ENCODE data around the gene HBD. TPM values are rescaled to one million over a fixed set of nuclear protein-coding genes. Genes with fewer than 3 reads are reported as not detected.
"Not testable (repeated sequence)": the region's sequence is repeated elsewhere in the genome, so short reads cannot be mapped to it uniquely, and the experiment has no call there.

Gene HBD
- total and polyA plus RNA-seq, 2 donors (not counting 1 experiment from before 2014, with no cell fraction given) = not detected

GRCh38 chr11:5254023-5254422 lies 19.7 kb upstream of the HBD start:
- H3K27ac ChIP-seq (ENCODE audit: low read length in 2 of 2); CTCF ChIA-PET; H3K27ac Mint-ChIP-seq; H3K27me3 ChIP-seq (replicated peaks in 1 of 4; ENCODE audit: control extremely low read depth in 1 of 4, control insufficient read depth in 3 of 4, insufficient read depth in 4 of 4, low read length in 3 of 4); DNase-seq; H3K4me2 ChIP-seq (replicated peaks; ENCODE audit: low read depth, low read length, poor library complexity, severe bottlenecking); H3K9me3 ChIP-seq (ENCODE audit: control extremely low read depth in 1 of 3, control insufficient read depth in 2 of 3, insufficient read depth in 1 of 3, low read length in 2 of 3); H3K4me3 Mint-ChIP-seq; intact Hi-C loops (cut with micrococcal nuclease); H3K9ac ChIP-seq (ENCODE audit: low read length); H3K4me1 Mint-ChIP-seq; H3K36me3 ChIP-seq (replicated peaks in 1 of 2; ENCODE audit: control extremely low read depth in 1 of 2, control insufficient read depth in 1 of 2, extremely low read depth in 1 of 2, insufficient read depth in 2 of 2, low read length in 1 of 2); H3K79me2 ChIP-seq (ENCODE audit: control insufficient read depth, insufficient read depth, low read length); H3K4me3 ChIP-seq (ENCODE audit: control extremely low read depth in 1 of 5, extremely low read depth in 1 of 5, insufficient read depth in 1 of 5, low read depth in 2 of 5, low read length in 4 of 5); H4K20me1 ChIP-seq (ENCODE audit: control insufficient read depth, insufficient read depth, low read length, poor library complexity, severe bottlenecking); POLR2A ChIA-PET; H2AFZ ChIP-seq (ENCODE audit: insufficient read depth, low read depth, low read length, poor library complexity, severe bottlenecking); H3K9me3 Mint-ChIP-seq (ENCODE audit: insufficient read depth); H3K4me1 ChIP-seq (ENCODE audit: control insufficient read depth in 2 of 2, insufficient read depth in 2 of 2, low read length in 2 of 2); ATAC-seq (ENCODE audit: low read depth): not testable (repeated sequence)
- H3K27me3 Mint-ChIP-seq = peaks cover 18% of the 10 kb centered on the region
- 88% methylated on average over 1 of the region's 2 CpGs for WGBS (ENCODE audit: insufficient coverage)

DNA sequence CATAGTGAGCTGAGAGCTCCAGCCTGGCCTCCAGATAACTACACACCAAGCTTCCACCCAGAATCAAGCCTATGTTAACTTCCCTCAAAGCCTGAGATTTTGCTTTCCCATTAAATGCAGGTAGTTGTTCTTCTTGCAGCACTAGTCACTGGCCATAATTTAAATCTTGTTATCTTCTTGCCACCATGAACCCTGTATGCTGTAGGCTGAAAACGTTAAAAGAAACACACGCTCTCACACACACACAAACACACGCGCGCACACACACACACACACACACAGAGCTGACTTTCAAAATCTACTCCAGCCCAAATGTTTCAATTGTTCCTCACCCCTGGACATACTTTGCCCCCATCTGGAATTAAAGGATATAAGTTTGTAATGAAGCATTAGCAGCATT lies 19.2 kb upstream of the HBD start:
- ATAC-seq (ENCODE audit: low read depth); H4K20me1 ChIP-seq (ENCODE audit: control insufficient read depth, insufficient read depth, low read length, poor library complexity, severe bottlenecking); H3K4me1 ChIP-seq (ENCODE audit: control insufficient read depth in 2 of 2, insufficient read depth in 2 of 2, low read length in 2 of 2); H3K27me3 ChIP-seq (replicated peaks in 1 of 4; ENCODE audit: control extremely low read depth in 1 of 4, control insufficient read depth in 3 of 4, insufficient read depth in 4 of 4, low read length in 3 of 4); H3K79me2 ChIP-seq (ENCODE audit: control insufficient read depth, insufficient read depth, low read length); intact Hi-C loops (cut with micrococcal nuclease); CTCF ChIA-PET; H3K27ac ChIP-seq (ENCODE audit: low read length in 2 of 2); H3K4me1 Mint-ChIP-seq; H3K9ac ChIP-seq (ENCODE audit: low read length); H3K4me3 ChIP-seq (ENCODE audit: control extremely low read depth in 1 of 5, extremely low read depth in 1 of 5, insufficient read depth in 1 of 5, low read depth in 2 of 5, low read length in 4 of 5); H3K4me2 ChIP-seq (replicated peaks; ENCODE audit: low read depth, low read length, poor library complexity, severe bottlenecking); H3K9me3 Mint-ChIP-seq (ENCODE audit: insufficient read depth); H2AFZ ChIP-seq (ENCODE audit: insufficient read depth, low read depth, low read length, poor library complexity, severe bottlenecking); H3K9me3 ChIP-seq (ENCODE audit: control extremely low read depth in 1 of 3, control insufficient read depth in 2 of 3, insufficient read depth in 1 of 3, low read length in 2 of 3); H3K36me3 ChIP-seq (replicated peaks in 1 of 2; ENCODE audit: control extremely low read depth in 1 of 2, control insufficient read depth in 1 of 2, extremely low read depth in 1 of 2, insufficient read depth in 2 of 2, low read length in 1 of 2); DNase-seq; H3K4me3 Mint-ChIP-seq; H3K27ac Mint-ChIP-seq; POLR2A ChIA-PET: not testable (repeated sequence)
- WGBS (ENCODE audit: insufficient coverage) = no CpG with 5 or more reads among the region's 5 CpGs
- peaks cover 18% of the 10 kb centered on the region for H3K27me3 Mint-ChIP-seq

DNA sequence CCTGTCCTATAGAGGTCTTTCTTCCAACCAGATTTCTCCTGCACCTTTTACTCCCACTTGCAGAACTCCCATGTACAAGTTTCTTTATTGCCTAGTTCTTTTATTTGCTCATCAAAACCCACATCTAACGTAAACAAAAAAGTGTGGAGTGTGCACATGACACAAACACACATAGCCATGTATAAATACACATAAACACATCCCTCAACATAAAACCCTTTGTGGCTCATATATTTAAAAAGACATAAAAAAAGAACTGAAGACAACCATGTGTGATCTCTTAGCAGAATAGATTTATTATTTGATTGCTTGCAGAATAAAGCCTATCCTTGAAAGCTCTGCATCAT lies 18.6 kb upstream of the HBD start:
- Histone ChIP-seq H4K20me1 (ENCODE audit: control insufficient read depth, insufficient read depth, low read length, poor library complexity, severe bottlenecking) (no peaks in the 10 kb centered on the region), H2AFZ (ENCODE audit: insufficient read depth, low read depth, low read length, poor library complexity, severe bottlenecking) (no peak overlapping the region), H3K4me1 (ENCODE audit: control insufficient read depth in 2 of 2, insufficient read depth in 2 of 2, low read length in 2 of 2) (no peaks in the 10 kb centered on the region), H3K36me3 (replicated peaks in 1 of 2; ENCODE audit: control extremely low read depth in 1 of 2, control insufficient read depth in 1 of 2, extremely low read depth in 1 of 2, insufficient read depth in 2 of 2, low read length in 1 of 2) (no peaks in the 10 kb centered on the region), H3K9ac (ENCODE audit: low read length) (no peak overlapping the region), H3K79me2 (ENCODE audit: control insufficient read depth, insufficient read depth, low read length) (no peaks in the 10 kb centered on the region), H3K9me3 (ENCODE audit: control extremely low read depth in 1 of 3, control insufficient read depth in 2 of 3, insufficient read depth in 1 of 3, low read length in 2 of 3) (no peaks in the 10 kb centered on the region), H3K27ac (ENCODE audit: low read length in 2 of 2) (no peak overlapping the region), H3K4me3 (ENCODE audit: control extremely low read depth in 1 of 5, extremely low read depth in 1 of 5, insufficient read depth in 1 of 5, low read depth in 2 of 5, low read length in 4 of 5) (no peak overlapping the region), H3K4me2 (replicated peaks; ENCODE audit: low read depth, low read length, poor library complexity, severe bottlenecking) (no peak overlapping the region), H3K27me3 (replicated peaks in 1 of 4; ENCODE audit: control extremely low read depth in 1 of 4, control insufficient read depth in 3 of 4, insufficient read depth in 4 of 4, low read length in 3 of 4) (no peaks in the 10 kb centered on the region)
- POLR2A ChIA-PET = no interaction called here
- TF ChIP-seq EZH2 (IDR thresholded peaks at IDR 0.05; ENCODE audit: borderline replicate concordance, insufficient read depth, low read depth, low read length, poor library complexity, severe bottlenecking) = no peak
- TF ChIP-seq CTCF (IDR thresholded peaks at IDR 0.05) = no peak
- CTCF ChIA-PET = no interaction called here
- intact Hi-C loops (cut with micrococcal nuclease) = no loop called here
- DNase-seq (no peak), ATAC-seq (ENCODE audit: low read depth) (no peak)
- no peak overlapping the region for H3K4me3 Mint-ChIP-seq
- H3K27me3 Mint-ChIP-seq = peaks cover 18% of the 10 kb centered on the region
- WGBS (ENCODE audit: insufficient coverage) = no CpG with 5 or more reads among the region's 1 CpG
- H3K4me1 Mint-ChIP-seq = no peaks in the 10 kb centered on the region
- no peaks in the 10 kb centered on the region for H3K9me3 Mint-ChIP-seq (ENCODE audit: insufficient read depth)
- no peak overlapping the region for H3K27ac Mint-ChIP-seq
